SK-N-SH treated with all-trans-retinoic acid at 6 μM for 48 hours (cell line): ENCODE data around the gene BCL6B.

ENCODE experiments used
- ARNTL ChIP-seq: fragments of 450-650 bp; formaldehyde crosslinking; IDR thresholded peaks from 2 replicates; pipeline ENCODE4 v1.5.0; 2020; ENCODE audit warnings: low read depth, mild to moderate bottlenecking, moderate library complexity, borderline replicate concordance
- TF ChIP-seq, protein P1 (sequence below): fragments of 250-450 bp; sonication (Bioruptor Pico); IDR thresholded peaks from 2 replicates; pipeline ENCODE4 v1.8.0; 2020; ENCODE audit warnings: mild to moderate bottlenecking, moderate library complexity, borderline replicate concordance
- TF ChIP-seq, protein P2 (sequence below): fragments of 250-450 bp; sonication (Bioruptor Pico); IDR thresholded peaks from 2 replicates; pipeline ENCODE4 v1.5.1; 2021; ENCODE audit warnings: mild to moderate bottlenecking, moderate library complexity

GRCh38 chr17:6996256-6997011 is 26.4 kb upstream of the BCL6B start:
- no peak for TF ChIP-seq ARNTL
- TF ChIP-seq, protein P1, sequence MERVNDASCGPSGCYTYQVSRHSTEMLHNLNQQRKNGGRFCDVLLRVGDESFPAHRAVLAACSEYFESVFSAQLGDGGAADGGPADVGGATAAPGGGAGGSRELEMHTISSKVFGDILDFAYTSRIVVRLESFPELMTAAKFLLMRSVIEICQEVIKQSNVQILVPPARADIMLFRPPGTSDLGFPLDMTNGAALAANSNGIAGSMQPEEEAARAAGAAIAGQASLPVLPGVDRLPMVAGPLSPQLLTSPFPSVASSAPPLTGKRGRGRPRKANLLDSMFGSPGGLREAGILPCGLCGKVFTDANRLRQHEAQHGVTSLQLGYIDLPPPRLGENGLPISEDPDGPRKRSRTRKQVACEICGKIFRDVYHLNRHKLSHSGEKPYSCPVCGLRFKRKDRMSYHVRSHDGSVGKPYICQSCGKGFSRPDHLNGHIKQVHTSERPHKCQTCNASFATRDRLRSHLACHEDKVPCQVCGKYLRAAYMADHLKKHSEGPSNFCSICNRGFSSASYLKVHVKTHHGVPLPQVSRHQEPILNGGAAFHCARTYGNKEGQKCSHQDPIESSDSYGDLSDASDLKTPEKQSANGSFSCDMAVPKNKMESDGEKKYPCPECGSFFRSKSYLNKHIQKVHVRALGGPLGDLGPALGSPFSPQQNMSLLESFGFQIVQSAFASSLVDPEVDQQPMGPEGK (CRISPR knock-in tag): no peak
- TF ChIP-seq, protein P2, sequence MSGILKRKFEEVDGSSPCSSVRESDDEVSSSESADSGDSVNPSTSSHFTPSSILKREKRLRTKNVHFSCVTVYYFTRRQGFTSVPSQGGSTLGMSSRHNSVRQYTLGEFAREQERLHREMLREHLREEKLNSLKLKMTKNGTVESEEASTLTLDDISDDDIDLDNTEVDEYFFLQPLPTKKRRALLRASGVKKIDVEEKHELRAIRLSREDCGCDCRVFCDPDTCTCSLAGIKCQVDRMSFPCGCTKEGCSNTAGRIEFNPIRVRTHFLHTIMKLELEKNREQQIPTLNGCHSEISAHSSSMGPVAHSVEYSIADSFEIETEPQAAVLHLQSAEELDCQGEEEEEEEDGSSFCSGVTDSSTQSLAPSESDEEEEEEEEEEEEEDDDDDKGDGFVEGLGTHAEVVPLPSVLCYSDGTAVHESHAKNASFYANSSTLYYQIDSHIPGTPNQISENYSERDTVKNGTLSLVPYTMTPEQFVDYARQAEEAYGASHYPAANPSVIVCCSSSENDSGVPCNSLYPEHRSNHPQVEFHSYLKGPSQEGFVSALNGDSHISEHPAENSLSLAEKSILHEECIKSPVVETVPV (CRISPR knock-in tag): no peak
